Epidermal melanocyte (primary cell): ENCODE results near the gene SNAI3.

Source experiments
- DNase-seq: peaks from one replicate; pipeline ENCODE4 v3.0.0; 2011; ENCODE audit warnings: low spot score; ENCODE audit not compliant: insufficient read length

SNAI3 gene

DNA sequence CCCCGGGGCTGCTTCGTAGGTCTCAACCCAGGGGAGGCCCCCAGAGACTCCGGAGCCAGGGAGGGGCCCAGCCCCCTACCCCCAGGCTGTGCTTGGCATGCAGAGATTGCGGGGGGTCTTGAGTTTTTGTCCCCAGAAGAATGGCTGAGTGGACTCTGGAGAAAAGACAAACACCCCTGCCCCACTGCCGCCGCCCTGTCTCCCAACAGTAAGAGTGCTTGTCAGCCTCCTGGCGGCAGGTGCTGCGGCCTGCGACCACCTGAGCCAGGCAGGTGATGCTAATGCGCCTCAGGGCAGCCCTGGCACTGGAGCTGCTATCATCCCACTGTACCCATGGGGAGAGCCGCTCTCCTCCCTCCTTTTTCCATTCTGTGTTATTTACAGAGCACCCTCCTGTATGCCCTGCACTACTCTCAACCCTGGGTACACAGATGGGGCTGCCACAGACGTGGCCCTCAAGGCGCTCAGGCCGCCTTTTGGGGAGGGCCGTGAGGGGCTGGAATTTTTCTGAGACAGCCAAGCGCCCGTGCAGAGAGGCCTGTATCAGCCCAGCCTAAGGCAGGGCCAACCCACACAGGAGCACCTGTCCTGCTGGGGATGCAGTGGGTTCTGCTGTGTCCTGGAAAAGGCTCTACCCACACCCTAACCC is 50.5 kb downstream of the SNAI3 start:
- no peak for DNase-seq

DNA sequence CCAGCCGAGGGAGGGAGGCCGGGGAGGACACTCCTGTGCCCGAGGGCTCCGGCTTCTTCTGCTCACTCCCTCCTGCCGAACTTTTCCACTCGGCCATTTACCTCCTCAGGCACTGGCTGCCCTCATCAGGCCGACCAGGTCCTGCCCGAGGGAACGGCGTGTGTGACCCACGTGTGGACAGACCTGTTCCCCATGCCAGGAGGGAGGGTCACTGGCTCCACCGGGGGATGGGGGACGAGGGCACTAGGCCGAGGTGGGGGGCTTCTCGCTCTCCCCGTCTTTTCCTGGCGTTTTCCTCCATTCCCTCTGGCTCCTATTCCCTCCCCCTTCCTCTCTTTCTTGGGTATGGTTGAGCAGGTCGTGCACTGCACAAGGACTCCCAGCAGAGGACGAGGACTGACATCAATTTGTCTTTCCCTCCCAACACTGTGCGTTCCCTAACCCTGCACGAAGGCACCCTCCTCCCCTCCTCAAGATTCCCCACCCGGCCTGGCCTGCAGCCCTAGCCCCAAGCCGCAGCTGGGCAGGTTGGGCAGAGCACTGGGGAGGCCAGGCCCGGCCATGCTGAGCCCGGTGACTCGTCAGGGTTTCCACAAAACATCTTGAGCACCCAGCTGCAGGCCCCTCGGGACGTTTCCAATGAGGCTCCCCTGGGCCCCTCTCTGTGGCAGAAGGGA is 51.2 kb downstream of the SNAI3 start:
- DNase-seq, result no peak

DNA sequence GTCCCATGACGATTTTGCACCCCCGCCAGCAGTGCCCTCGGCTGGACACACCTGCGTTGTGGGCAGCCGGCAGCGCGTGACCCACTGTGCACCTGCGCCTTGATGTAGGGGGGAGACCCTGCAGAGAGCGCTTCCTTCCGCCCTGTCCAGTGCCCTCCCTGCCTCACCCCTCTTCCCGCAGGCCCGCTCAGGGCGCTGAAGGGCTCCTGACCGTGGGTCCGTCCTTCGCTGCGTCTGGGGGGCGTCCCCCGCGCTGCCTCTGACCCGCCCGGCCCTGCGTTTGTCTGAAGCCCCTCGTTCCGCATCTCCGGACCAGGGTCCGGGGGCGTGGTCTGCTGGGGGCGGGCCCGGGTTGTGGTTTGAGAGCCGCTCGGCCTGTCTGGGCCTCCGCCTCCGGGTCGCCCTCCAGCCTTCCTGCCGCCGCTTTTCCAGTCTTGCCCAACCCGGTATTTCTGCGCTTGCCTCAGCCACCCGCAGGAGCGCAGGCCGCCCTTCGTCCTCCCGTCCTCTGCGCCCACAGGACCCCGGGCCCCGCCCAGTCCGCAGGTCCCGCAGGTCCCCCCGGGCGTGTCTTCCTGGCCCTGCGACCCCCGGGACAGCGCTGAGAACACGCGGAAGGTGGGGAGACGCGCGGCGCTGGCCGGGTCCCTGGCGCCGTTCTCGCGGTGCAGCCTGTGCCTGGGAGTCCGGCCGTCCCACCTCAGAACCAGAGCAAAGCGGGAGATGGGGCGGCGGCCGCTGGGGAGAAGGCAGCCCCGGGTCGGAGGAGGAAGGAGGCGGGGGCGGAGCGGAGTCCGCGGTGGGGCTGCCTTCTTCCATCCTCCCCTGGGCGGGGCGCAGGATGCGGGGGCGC is 51.9 kb downstream of the SNAI3 start:
- peak; percentile 64 for DNase-seq

DNA sequence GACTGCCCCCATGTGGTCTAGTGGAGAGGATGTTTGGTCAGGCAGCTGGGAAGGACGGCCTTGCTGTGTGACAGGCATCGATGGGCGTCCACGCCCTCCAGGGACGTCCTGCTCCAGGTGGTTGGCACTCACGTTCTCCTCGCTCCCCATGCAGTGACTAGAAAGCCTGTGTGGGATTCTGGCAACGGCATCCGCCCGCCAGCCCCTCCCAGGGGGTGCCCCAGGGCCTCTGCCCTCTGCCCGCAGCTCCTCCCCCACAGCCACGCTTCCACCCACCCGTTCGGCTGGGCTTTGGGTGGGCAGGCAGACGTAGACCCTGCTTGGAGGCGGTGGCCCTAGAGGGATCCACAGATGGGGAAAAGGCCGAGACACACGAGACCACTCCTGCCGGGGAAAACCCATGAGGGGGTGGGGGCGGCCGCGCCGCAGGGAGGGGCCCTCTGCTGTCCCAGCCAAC is 52.6 kb downstream of the SNAI3 start:
- no peak for DNase-seq

DNA sequence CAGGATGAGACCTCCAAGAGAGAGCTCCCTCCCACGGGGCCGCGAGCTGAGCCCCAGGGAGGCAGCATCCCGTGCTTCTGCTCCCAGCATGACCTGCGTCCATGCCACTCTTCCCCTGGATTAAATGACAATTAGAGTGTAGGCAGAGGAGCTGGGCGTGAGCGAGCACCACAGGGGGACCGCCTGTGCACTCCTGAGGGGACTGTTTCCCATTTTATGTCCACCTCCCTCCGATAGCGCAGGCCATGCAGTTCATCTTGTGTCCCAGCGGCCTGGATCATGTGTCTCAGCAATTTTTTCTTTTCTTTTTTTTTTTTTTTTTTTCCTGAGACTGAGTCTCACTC is 53.7 kb downstream of the SNAI3 start:
- DNase-seq, result no peak

DNA sequence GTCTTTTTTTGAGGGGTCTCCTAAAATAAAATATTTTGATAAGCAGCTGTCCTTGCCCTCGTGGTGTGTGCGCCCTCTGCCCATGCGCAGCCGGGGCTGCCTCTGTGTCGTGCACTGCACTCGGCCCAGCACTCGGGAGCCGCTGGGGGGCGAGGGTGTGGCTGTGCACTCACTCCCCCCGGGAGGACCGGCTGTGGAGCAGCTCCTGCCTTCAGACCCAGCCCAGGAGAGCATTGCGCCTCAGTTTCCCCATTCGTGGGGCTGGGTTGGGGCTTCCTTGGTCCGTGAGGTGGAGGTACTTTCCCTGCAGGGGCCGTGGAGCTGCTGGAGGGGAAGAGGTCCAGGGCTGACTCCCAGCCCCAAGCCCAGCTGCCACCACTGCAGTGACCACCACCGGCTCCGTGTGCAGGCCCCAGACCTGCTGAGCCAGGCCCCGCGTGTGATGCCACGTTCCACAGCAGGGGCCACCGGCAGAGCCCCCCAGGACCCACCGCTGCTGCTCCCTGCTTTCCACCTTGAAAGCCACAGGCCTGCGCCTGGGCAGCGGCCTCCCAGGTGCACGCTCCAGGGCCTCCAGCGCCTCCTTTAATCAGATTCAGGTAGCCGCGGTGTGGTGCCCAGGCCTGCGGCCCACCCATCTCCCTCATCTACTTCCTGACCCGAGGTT is 54.3 kb downstream of the SNAI3 start:
- DNase-seq, result no peak

DNA sequence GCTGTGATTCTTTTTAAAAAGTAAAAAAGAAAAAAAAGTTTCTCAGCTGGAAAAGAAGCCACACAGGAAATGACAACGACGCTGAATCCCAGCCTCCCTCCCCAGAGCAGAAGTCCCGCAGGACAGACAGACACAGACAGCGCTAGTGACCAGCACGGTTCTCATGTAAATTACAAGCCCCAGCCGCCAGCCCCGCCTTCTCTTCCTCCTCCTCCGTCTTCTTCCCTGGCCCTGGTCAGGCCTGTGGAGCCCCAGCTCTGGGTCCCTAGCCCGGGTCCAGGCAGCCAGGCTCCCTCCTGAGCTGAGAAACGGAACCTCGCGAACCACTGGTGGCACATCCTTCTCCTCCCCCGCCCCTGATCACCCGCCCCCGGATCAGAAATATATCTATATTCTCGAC is 54.9 kb downstream of the SNAI3 start:
- no peak for DNase-seq

DNA sequence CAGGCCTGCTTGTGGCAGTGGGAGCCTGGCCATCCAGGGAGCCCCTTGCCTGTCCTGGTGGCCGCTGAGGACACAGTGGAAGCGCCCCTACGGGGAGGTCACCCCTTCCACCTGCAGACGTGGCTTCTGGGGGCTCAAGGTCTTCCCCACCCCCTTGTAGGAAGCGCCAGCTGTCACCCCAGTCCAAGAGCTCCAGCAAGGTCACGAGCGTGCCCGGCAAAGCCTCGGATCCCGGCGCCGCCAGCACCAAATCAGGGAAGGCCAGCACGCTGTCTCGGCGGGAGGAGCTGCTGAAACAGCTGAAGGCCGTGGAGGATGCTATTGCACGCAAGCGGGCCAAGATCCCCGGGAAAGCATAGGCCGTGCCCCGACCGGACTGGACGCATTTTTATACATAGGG is 55.4 kb downstream of the SNAI3 start:
- DNase-seq, result no peak

DNA sequence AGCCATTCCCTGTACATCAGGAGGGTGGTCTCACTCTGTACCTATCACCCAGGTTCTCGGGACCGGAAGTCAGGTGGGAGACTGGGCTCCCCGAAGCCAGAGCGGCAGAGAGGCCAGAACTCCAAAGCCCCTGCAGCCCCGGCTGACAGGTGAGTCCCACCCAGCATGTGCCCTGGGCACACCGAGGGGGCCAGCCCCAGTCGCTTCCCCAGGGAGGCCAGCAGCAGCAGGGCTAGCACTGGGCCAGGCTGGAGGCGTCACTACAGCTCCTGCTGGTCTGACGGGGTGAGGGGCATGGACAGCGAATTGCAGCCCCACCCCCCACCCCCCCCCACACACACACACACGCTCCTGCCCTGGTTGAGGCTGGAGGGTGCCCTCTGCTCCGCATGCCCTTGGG is 55.9 kb downstream of the SNAI3 start:
- DNase-seq, result no peak

DNA sequence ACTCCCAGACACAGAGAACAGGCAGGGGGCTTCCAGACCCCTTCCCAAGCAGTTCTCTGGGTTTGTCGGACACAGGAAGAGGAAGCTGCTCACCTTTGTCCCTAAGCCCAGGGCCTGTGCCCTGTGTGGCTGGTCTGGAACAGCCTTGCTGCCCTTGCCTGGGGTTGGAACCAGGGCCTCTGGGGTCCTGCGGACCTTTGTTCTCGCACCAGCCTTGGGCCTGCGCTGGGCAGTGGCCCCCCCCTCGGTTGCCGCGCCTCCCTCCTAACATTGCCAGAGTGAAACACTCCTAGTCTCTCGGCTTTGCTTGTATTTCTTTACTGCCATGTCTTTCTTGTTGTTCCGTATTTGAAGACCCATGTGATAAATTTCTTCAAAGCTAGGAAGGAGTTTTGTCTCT is 56.5 kb downstream of the SNAI3 start:
- no peak for DNase-seq

DNA sequence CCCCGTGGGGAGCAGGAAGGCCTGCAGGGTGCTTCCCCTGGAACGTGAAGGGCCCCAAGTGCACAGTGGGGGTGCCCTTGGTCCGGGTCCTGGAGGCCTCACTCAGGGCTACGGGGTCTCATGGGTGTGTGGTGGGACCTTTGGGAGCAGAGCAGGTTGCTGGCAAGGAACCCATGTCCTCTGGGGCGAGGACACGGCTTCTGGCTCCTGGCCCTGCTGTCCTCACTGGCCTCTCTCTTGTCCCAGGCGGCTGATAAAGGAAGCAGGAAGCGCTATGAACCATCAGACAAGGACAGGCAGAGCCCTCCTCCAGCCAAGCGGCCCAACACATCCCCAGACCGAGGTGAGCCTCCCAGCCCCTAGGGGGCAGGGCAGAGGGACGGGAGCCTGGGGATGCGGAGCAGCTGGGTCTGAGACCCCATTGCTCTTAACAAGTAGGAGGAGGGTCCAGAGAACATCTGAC is 57.8 kb downstream of the SNAI3 start:
- no peak for DNase-seq
